DOHH2 (cell line): ENCODE data around the gene DIPK2A.

ENCODE experiments used
- EZH2phosphoT487 ChIP-seq: fragments of 200-600 bp; sonication (generic); IDR thresholded peaks from 2 replicates; pipeline ENCODE4 v1.6.1; 2017; ENCODE audit warnings: borderline replicate concordance, mild to moderate bottlenecking, antibody characterized with exemption, low read length, moderate library complexity, mixed read lengths
- TF ChIP-seq, protein P1 (sequence below): fragments of 200-600 bp; sonication (generic); IDR thresholded peaks from one replicate; pipeline ENCODE4 v1.5.1; 2014; ENCODE audit warnings: antibody characterized with exemption, mild to moderate bottlenecking, low read depth, low read length; ENCODE audit not compliant: poor library complexity, severe bottlenecking

DNA sequence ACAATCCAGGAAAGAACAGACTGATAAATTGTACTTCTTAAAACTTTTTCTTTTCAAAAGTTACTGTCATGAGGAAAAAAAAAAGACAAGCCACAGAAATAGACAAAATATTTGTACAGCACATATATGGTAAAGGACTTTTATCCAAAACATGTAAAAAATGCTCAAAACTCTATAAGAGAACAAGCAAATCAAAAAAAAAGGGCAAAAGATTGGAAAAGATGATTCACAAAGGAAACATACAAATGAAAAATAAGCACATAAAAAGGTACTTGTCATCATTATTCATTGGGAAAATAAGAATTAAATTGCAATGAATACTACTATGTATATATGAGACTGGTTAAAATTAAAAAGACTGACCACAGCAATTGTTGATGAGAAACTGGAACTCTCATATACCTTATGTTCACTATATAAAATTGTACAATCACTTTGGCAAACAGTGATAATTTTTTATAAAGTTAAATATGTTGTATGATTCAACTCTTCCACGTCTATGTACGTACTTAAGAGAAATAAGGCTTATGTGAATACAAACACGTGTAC, 39.7 kb downstream of the DIPK2A start:
- TF ChIP-seq, protein P1, sequence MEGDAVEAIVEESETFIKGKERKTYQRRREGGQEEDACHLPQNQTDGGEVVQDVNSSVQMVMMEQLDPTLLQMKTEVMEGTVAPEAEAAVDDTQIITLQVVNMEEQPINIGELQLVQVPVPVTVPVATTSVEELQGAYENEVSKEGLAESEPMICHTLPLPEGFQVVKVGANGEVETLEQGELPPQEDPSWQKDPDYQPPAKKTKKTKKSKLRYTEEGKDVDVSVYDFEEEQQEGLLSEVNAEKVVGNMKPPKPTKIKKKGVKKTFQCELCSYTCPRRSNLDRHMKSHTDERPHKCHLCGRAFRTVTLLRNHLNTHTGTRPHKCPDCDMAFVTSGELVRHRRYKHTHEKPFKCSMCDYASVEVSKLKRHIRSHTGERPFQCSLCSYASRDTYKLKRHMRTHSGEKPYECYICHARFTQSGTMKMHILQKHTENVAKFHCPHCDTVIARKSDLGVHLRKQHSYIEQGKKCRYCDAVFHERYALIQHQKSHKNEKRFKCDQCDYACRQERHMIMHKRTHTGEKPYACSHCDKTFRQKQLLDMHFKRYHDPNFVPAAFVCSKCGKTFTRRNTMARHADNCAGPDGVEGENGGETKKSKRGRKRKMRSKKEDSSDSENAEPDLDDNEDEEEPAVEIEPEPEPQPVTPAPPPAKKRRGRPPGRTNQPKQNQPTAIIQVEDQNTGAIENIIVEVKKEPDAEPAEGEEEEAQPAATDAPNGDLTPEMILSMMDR: no peak
- TF ChIP-seq EZH2phosphoT487: no peak
